HG03060 (cell line): ENCODE data around the gene SENP2.
"Not testable (repeated sequence)": the region's sequence is repeated elsewhere in the genome, so short reads cannot be mapped to it uniquely, and the experiment has no call there.

Experiments
- ATAC-seq: cut with Tn5 transposase; IDR thresholded peaks from one replicate; pipeline ENCODE4 v1.9.1; 2021; ENCODE audit warnings: low read depth, moderate number of reproducible peaks; ENCODE audit not compliant: unreplicated experiment

SENP2 gene

GRCh38 chr3:185646382-185647133, 60.5 kb downstream of the SENP2 start:
- no peak for ATAC-seq

- ATAC-seq = no peak
Measured at GRCh38 chr3:185647134-185647879, 61.2 kb downstream of the SENP2 start.

GRCh38 chr3:185647880-185648210, 61.8 kb downstream of the SENP2 start:
- no peak for ATAC-seq

GRCh38 chr3:185648396-185648795, 62.3 kb downstream of the SENP2 start:
- no peak for ATAC-seq

- no peak for ATAC-seq
Measured at GRCh38 chr3:185649414-185649813, 63.3 kb downstream of the SENP2 start.

GRCh38 chr3:185651971-185652370, 65.9 kb downstream of the SENP2 start:
- no peak for ATAC-seq

- ATAC-seq = no peak
Measured at GRCh38 chr3:185653949-185654757, 68.1 kb downstream of the SENP2 start.

- no peak for ATAC-seq
Measured at GRCh38 chr3:185654758-185655145, 68.7 kb downstream of the SENP2 start.

- no peak for ATAC-seq
Measured at GRCh38 chr3:185655426-185656320, 69.6 kb downstream of the SENP2 start.

- ATAC-seq = no peak
Measured at GRCh38 chr3:185656321-185656840, 70.3 kb downstream of the SENP2 start.

- no peak for ATAC-seq
Measured at GRCh38 chr3:185657211-185657610, 71.1 kb downstream of the SENP2 start.

GRCh38 chr3:185657691-185658503, 71.8 kb downstream of the SENP2 start:
- ATAC-seq = no peak

GRCh38 chr3:185658504-185658912, 72.4 kb downstream of the SENP2 start:
- no peak for ATAC-seq

GRCh38 chr3:185658943-185659342, 72.8 kb downstream of the SENP2 start:
- no peak for ATAC-seq

- ATAC-seq = no peak
Measured at GRCh38 chr3:185659942-185660921, 74.1 kb downstream of the SENP2 start.

GRCh38 chr3:185661296-185661695, 75.2 kb downstream of the SENP2 start:
- not testable (repeated sequence) for ATAC-seq

GRCh38 chr3:185661772-185662171, 75.7 kb downstream of the SENP2 start:
- no peak for ATAC-seq

GRCh38 chr3:185663929-185664328, 77.8 kb downstream of the SENP2 start:
- no peak for ATAC-seq
